Lung (tissue), 13 donors: ENCODE measurements around the gene SEMA4D. TPM values are rescaled to one million over a fixed set of nuclear protein-coding genes. Genes with fewer than 3 reads are reported as not detected.
A peak's percentile ranks its signal among the peaks of the same experiment; 100 is the strongest.

ENCODE experiments used
- ATAC-seq: fragments of 200-7000 bp; cut with Tn5 transposase; one replicate; pipeline ENCODE4 v1.9.1; 2020; ENCODE audit warnings: moderate number of reproducible peaks; ENCODE audit not compliant: insufficient read depth, low FRiP score
- DNase-seq, 3 donors: peaks; one replicate each; pipeline ENCODE4 v3.0.0-alpha.2; 2013 to 2017
- H3K27ac ChIP-seq, 2 donors: one replicate each; pipeline ENCODE4 v1.5.1; 2013; ENCODE audit warnings: mild to moderate bottlenecking in 2 of 2, moderate library complexity in 2 of 2, control low read depth in 1 of 2, inconsistent platforms in 1 of 2, low read depth in 1 of 2, low read length in 1 of 2
- H3K27me3 ChIP-seq, 3 donors: one replicate each; pipeline ENCODE4 v1.5.1; 2013; ENCODE audit warnings: low read length in 2 of 3; ENCODE audit not compliant: control insufficient read depth in 3 of 3, insufficient read depth in 3 of 3
- H3K36me3 ChIP-seq, 4 donors: one replicate each; pipeline ENCODE4 v1.5.1; 2013; ENCODE audit warnings: low read length in 4 of 4, mild to moderate bottlenecking in 1 of 4, moderate library complexity in 1 of 4; ENCODE audit not compliant: control insufficient read depth in 4 of 4, insufficient read depth in 4 of 4
- H3K4me1 ChIP-seq, 5 donors: one replicate each; pipeline ENCODE4 v1.5.1; 2013; ENCODE audit warnings: low read length in 5 of 5, mild to moderate bottlenecking in 2 of 5, moderate library complexity in 1 of 5; ENCODE audit not compliant: control insufficient read depth in 5 of 5, insufficient read depth in 5 of 5
- H3K4me3 ChIP-seq: one replicate; pipeline ENCODE4 v1.5.1; 2013; ENCODE audit warnings: mild to moderate bottlenecking, control low read depth, moderate library complexity
- H3K9ac ChIP-seq, 2 donors: one replicate each; pipeline ENCODE4 v1.5.1; 2013; ENCODE audit warnings: low read length in 2 of 2, control low read depth in 1 of 2; ENCODE audit not compliant: insufficient read depth in 1 of 2
- H3K9me3 ChIP-seq, 4 donors: one replicate each; pipeline ENCODE4 v1.5.1; 2013; ENCODE audit warnings: low read length in 3 of 4, mild to moderate bottlenecking in 1 of 4, moderate library complexity in 1 of 4; ENCODE audit not compliant: control insufficient read depth in 4 of 4, insufficient read depth in 3 of 4
- CTCF ChIP-seq: IDR thresholded peaks from 2 replicates; pipeline ENCODE4 v1.5.1; 2012; ENCODE audit warnings: mild to moderate bottlenecking; ENCODE audit errors: control extremely low read depth, extremely low read depth
- WGBS, 2 donors: extraction: QIAGEN DNeasy Blood & Tissue Kit; methylation state at CpG; one replicate each; pipeline ENCODE4 v1.1.7; 2013; 5-methylcytosine and 5-hydroxymethylcytosine counted together
- polyA plus RNA-seq, 2 donors: library from polyadenylated mRNA; stranded (reverse); fragments of 200-250 nt; gene quantifications; one replicate each; pipeline ENCODE4 v1.2.1, GENCODE V29; 2013
- small RNA-seq: library from RNA; depleted of rRNA; stranded (forward); fragments of <200 nt; gene quantifications from one replicate; pipeline ENCODE3, GENCODE V24; 2014; ENCODE audit warnings: low replicate concordance
- total RNA-seq, 2 donors: library from RNA; depleted of rRNA in 1 of 2; stranded (reverse); fragments of >200 nt in 1 of 2; gene quantifications; one replicate each; pipeline ENCODE4 v1.2.1, GENCODE V29; 2014 to 2021
- donor health status: control.
- donor health status: control.
- donor health status: Bipolar disorder and iron deficiency.
- donor health status: healthy.
- donor health status: DM: yes; HTN: yes; CAD: no.

SEMA4D gene
- total and polyA plus RNA-seq, 4 donors: 6.7 to 61.5 (median 29.0) TPM

GRCh38 chr9:89312222-89312571 lies 185.7 kb downstream of the SEMA4D start:
- WGBS, 2 donors: 0 to 3% methylated on average over 8 of the region's 8 CpGs
- H3K27ac ChIP-seq: no peak overlapping the region

GRCh38 chr9:89311346-89312221 lies 186.3 kb downstream of the SEMA4D start:
- H3K27me3 ChIP-seq: no peaks in the 10 kb centered on the region
- H3K4me3 ChIP-seq: peak overlapping the region; percentile 77
- H3K27ac ChIP-seq: peak overlapping the region in 1 of 2 donors; percentile 100
- peaks cover 0 to 2% (median 2%) of the 10 kb centered on the region in 4 donors for H3K36me3 ChIP-seq
- peaks cover 3 to 32% (median 11%) of the 10 kb centered on the region in 5 donors for H3K4me1 ChIP-seq
- H3K9ac ChIP-seq: peak overlapping the region; percentile 60 to 96
- ATAC-seq: peak; percentile 1
- DNase-seq: peak in 1 of 3 donors; percentile 29
- TF ChIP-seq CTCF: no peak
- 1% methylated on average over 53 to 54 of the region's 54 CpGs for WGBS, 2 donors
- no peaks in the 10 kb centered on the region for H3K9me3 ChIP-seq

More at GRCh38 chr9:89312222-89312571, 185.7 kb downstream of the SEMA4D start:
- Histone ChIP-seq H3K4me1 (peaks cover 3 to 32% (median 11%) of the 10 kb centered on the region in 5 donors), H3K9me3 (no peaks in the 10 kb centered on the region), H3K4me3 (peak overlapping the region; percentile 27), H3K27me3 (no peaks in the 10 kb centered on the region), H3K9ac (peak overlapping the region; percentile 60 to 96), H3K36me3 (peaks cover 0 to 6% (median 0%) of the 10 kb centered on the region in 4 donors)
- ATAC-seq (no peak), DNase-seq (peak; percentile 38 to 82 (median 75))
- TF ChIP-seq CTCF: no peak

Small RNA genes lying within 50 kb of the gene (small RNA-seq; reads per million reads assigned to genes)
- gene MIR3153: not detected

Other genes starting within 250 kb of the SEMA4D start
- gene CKS2, start 186.9 kb downstream of the SEMA4D start, total RNA-seq: 10 to 100 TPM; 17.4 to 35.4 TPM
- 100 to 1,000 TPM in 1 of 2 donors, 10 to 100 TPM in 1; 40.4 to 113 TPM for gene CKS2, start 186.9 kb downstream of the SEMA4D start, polyA plus RNA-seq
- 100 to 1,000 TPM in 1 of 2 donors, 10 to 100 TPM in 1; 52.3 to 112 TPM for gene SECISBP2, start 179.6 kb downstream of the SEMA4D start, total RNA-seq
- 10 to 100 TPM; 26.6 to 33.7 TPM for gene SECISBP2, start 179.6 kb downstream of the SEMA4D start, polyA plus RNA-seq
- 10 to 100 TPM in 1 of 2 donors, 1 to 10 TPM in 1; 9.9 to 36.6 TPM for gene GADD45G, start 106.9 kb upstream of the SEMA4D start, total RNA-seq
- 10 to 100 TPM; 30.4 to 70.3 TPM for gene GADD45G, start 106.9 kb upstream of the SEMA4D start, polyA plus RNA-seq